ENCODE results near the gene SLC38A10. TPM values are rescaled to one million over a fixed set of nuclear protein-coding genes. Genes with fewer than 3 reads are reported as not detected.

Gene SLC38A10
- total RNA-seq, 1 experiment from 2014 or later = 43.8 TPM

GRCh38 chr17:81196505-81197408, 98.3 kb downstream of the SLC38A10 start:
- H3K9me3 Mint-ChIP-seq = no peaks in the 10 kb centered on the region
- Histone ChIP-seq H3K79me1 (ENCODE audit: insufficient read depth, low read depth, low read length, poor library complexity, severe bottlenecking) (no peaks in the 10 kb centered on the region), H2BK12ac (ENCODE audit: insufficient read length, low read depth, low read length) (no peak overlapping the region), H2BK120ac (ENCODE audit: low read depth, low read length, poor library complexity, severe bottlenecking) (no peak overlapping the region), H2BK5ac (ENCODE audit: insufficient read length, low read length) (no peak overlapping the region), H2BK20ac (ENCODE audit: low read depth, low read length, poor library complexity, severe bottlenecking) (no peak overlapping the region), H3K4me2 (ENCODE audit: insufficient read depth, insufficient read length, low read length) (no peak overlapping the region), H3K27me3 (ENCODE audit: insufficient read depth, low read length) (no peaks in the 10 kb centered on the region), H4K5ac (ENCODE audit: insufficient read length, low read depth, low read length) (no peak overlapping the region), H3T11ph (ENCODE audit: low read length) (no peak overlapping the region), H3K9ac (ENCODE audit: extremely low read depth, insufficient read length, low read length) (no peak overlapping the region), H3K79me2 (ENCODE audit: insufficient read depth, low read length) (no peaks in the 10 kb centered on the region), H3K56ac (ENCODE audit: insufficient read length, low read depth, low read length) (no peak overlapping the region), H4K8ac (replicated peaks; ENCODE audit: insufficient read length, low read depth, low read length) (no peak overlapping the region), H3K14ac (ENCODE audit: insufficient read depth, low read length) (no peak overlapping the region), H3K4ac (ENCODE audit: low read depth, low read length) (no peak overlapping the region), H2BK15ac (ENCODE audit: low read depth, low read length) (no peak overlapping the region), H3K9me3 (ENCODE audit: control insufficient read depth, low read depth, low read length) (no peaks in the 10 kb centered on the region), H4K20me1 (ENCODE audit: control insufficient read depth, insufficient read depth, insufficient read length) (no peaks in the 10 kb centered on the region), H4K91ac (ENCODE audit: insufficient read length, low read depth, low read length) (no peak overlapping the region), H3K23ac (ENCODE audit: insufficient read length, low read depth, low read length) (no peak overlapping the region), H3K4me1 (ENCODE audit: insufficient read depth, low read length) (no peaks in the 10 kb centered on the region), H2AFZ (ENCODE audit: low read length) (no peak overlapping the region), H3K18ac (ENCODE audit: insufficient read length, low read depth, low read length) (no peak overlapping the region), H2AK5ac (ENCODE audit: insufficient read length, low read length) (no peak overlapping the region), H3K23me2 (ENCODE audit: insufficient read length, low read depth, low read length, poor library complexity, severe bottlenecking) (no peaks in the 10 kb centered on the region), H3K27ac (ENCODE audit: insufficient read length, low read depth, low read length) (no peak overlapping the region)
- H3K36me3 Mint-ChIP-seq (ENCODE audit: insufficient read depth in 1 of 3, low read depth in 3 of 3) = peaks cover 0 to 17% (median 13%) of the 10 kb centered on the region in 3 experiments; a peak in 5 of 7 replicates
- TF ChIP-seq, protein P1, sequence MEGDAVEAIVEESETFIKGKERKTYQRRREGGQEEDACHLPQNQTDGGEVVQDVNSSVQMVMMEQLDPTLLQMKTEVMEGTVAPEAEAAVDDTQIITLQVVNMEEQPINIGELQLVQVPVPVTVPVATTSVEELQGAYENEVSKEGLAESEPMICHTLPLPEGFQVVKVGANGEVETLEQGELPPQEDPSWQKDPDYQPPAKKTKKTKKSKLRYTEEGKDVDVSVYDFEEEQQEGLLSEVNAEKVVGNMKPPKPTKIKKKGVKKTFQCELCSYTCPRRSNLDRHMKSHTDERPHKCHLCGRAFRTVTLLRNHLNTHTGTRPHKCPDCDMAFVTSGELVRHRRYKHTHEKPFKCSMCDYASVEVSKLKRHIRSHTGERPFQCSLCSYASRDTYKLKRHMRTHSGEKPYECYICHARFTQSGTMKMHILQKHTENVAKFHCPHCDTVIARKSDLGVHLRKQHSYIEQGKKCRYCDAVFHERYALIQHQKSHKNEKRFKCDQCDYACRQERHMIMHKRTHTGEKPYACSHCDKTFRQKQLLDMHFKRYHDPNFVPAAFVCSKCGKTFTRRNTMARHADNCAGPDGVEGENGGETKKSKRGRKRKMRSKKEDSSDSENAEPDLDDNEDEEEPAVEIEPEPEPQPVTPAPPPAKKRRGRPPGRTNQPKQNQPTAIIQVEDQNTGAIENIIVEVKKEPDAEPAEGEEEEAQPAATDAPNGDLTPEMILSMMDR (conservative IDR thresholded peaks at IDR 0.05) = no peak
- H3K27ac Mint-ChIP-seq = no peak overlapping the region
- no CpG with 5 or more reads among the region's 45 CpGs for WGBS (ENCODE audit: extremely low coverage, insufficient read length, low lambda C conversion rate)
- peaks cover 3% of the 10 kb centered on the region in 2 experiments; a peak in 2 of 4 replicates for H3K4me1 Mint-ChIP-seq
- no peaks in the 10 kb centered on the region for H3K27me3 Mint-ChIP-seq (ENCODE audit: low read depth)
- DNase-seq = no peak
- H3K4me3 Mint-ChIP-seq = no peak overlapping the region

Measured in H9 (cell line).